ENCODE measurements around the gene PAX2. TPM values are rescaled to one million over a fixed set of nuclear protein-coding genes. Genes with fewer than 3 reads are reported as not detected.

The PAX2 gene
- polyA plus RNA-seq, 5 donors: 0.15 to 0.64 TPM; not detected in 3

DNA sequence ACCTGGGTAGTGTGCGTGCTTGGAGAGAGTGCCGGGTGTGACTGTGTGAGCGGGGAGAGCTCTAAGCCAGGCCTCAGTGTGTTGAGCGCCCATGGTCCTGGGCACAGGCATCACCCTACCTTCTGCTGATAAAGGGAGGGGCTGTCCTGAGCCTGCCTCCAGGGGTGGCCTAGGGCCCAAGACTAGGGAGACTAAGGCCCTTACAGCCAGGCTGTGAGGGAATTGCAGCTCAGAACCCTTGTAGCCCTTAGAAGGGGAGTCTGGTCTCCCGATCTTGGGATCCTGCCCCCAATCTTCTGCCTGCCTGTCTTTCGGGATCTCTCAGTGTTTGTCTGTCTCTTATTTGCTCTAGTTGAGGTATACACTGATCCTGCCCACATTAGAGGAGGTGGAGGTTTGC, 41.2 kb downstream of the PAX2 start:
- no peak for DNase-seq

DNA sequence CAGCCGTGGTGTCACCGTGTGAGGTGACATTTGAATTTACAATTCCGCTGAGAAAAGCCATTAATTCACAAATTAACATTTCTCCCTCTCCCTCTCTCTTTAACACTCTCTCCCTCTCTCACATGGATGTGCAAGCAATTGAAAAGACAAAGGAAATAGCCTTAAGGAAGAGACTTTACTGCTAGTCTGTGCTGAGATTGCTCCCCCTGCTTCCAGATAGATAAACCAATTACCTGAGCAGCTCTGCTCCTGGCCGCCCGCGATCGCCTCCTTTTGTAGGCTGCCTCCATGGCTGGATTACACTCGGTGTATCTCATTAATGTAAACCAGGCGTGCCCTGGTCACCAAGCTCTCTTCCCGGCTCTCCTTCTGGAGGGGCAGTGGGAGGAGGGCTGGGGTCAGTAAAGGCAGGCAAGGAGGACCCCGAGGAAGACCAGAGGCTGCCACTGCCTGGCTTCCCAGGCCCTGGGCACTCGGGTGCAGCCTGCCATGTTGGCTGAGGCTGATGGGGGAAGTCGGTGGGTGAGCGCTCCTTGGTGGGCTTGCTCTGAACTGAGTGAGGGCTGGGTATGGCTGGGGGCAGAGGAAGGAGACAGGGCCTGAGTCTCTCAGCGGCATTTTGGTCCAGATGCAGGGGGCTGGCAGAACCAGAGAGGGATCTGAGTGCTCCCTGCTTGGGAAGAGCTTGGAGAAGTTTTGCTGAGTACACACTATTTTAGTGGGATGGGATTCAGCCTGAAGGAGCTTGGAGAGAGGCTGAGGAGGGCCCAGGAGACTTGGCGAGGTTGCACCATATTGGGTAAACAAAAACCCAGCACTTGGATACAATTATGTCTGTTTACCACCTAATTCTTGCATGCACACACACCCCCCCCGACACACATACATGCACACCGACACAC, 42.9 kb downstream of the PAX2 start:
- no peak for DNase-seq

DNA sequence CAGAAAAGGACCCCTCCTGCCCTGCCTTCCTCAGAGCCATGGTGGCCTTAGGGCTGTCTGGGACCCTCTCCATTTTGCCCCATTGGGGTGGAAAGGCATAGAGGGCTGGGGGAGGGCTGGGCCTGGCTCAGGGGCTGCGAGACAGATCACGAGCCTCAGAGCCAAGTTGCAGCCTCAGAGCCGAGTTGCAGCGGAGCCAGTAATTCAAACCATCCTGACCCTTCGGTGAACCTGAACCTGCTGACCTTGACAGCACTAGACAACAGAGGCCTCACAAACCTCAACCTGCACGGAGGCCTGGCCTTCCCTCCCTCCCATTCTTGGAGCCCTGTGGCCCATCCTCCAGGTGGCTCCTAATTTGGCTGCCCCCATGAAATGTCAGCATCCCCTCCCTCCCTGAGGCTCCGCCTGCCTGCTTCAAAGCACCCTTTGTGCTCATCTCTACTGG, 45.4 kb downstream of the PAX2 start:
- no peak for DNase-seq

DNA sequence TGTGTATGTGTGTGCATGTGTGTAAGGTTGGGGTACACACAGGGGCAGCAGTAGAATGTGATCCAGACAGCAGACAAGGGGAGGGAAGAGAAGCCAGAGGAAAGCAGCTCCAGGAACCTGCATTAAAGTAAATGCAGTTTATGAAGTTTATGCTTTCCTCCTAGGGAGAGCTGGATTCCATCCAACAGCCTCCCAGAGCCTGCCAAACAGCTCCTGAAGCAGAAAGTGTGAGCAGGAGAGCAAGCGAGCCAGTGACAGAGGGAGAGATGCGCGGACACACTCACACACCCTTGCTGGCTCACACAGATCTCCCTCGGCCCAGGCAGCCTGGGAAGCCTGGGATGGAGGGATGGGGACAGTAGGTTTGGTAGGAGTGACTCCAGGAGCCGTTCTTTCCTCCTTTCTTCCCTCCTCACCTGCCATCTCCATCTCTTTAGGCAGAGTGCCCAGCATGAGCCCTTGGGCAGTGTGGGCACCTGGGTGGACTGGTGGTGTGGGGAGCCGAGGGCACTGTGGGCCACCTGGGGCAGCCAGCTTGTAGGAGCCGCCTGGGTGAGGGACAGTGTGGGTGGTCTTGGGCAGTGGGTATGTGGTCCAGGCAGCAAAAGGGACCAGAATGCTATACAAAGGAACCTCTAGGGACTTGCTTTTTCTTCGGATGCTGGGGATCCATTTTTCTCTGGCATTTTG, 46.1 kb downstream of the PAX2 start:
- no peak for DNase-seq

DNA sequence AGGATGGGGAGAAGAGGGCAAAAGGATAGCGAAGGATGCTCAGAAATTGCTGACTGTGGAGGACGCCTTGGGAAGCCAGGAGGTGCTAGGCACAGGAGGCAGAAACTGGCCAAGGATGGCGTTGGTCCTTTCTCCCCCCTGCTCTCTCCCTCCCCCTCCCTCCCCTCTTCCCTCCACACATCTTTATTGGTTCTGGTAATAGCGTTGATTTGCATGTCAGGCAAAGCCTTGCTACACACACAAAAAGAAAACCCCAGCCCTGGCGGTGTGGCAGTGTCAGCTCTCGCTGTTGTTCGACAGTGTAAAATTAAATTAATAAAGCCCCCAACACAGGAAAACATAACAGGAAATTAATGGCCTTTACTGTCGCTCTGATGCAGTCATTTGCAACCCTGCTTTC, 47.2 kb downstream of the PAX2 start:
- no peak for DNase-seq

DNA sequence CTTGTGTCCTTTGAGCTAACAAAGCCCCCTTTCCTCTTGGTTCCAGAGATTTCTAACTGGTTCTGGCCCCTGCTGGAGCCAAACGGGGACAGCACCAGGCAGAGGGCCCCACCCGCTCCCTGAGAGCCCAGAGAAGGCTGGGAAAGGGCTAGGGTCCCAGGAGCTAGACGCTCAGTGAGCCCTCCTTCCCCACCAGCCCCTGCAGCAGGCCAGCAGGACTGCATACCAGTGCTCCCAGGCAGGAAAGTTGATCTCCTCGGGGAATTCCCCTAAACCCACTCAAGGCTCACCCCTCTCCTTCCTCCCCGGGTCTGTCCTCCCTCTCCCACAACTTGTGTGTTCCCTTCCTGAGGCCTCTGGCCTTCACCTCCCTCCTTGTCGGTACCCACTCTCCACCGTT, 47.7 kb downstream of the PAX2 start:
- no peak for DNase-seq

DNA sequence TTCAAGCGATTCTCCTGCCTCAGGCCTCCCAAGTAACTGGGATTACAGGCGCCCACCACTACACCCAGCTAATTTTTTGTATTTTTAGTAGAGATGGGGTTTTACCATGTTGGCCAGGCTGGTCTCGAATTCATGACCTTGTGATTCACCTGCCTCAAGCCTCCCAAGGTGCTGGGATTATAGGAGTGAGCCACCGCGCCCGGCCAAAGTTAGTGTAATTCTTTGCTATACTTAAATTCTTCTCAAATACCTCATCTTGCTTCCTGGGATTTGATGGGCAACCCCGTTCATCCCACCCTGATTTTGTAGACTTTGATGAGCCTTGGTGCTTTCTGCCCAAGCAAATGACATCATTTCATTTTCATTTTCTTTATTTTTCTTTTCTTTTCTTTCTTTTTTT, 54.5 kb downstream of the PAX2 start:
- no peak for DNase-seq

DNA sequence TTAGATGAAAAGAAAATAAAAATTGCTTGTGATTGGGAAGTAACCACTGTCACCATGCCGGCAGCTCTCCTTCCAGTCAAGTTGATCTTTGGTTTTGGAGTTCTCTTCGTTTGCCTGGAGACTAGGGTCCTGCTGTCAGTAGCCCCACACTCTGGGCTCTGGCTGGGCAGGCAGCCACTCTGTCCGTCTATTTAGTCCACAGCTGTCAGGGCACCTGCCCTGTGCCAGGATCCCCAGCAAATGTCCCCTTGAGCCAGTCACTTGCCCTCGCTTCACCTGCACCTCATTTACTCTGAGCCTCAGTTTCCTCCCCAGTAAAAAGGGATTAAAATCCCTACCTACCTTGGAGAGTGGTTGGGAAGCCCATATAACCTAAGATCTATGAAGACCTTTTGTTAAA, 55.5 kb downstream of the PAX2 start:
- DNase-seq: no peak

DNA sequence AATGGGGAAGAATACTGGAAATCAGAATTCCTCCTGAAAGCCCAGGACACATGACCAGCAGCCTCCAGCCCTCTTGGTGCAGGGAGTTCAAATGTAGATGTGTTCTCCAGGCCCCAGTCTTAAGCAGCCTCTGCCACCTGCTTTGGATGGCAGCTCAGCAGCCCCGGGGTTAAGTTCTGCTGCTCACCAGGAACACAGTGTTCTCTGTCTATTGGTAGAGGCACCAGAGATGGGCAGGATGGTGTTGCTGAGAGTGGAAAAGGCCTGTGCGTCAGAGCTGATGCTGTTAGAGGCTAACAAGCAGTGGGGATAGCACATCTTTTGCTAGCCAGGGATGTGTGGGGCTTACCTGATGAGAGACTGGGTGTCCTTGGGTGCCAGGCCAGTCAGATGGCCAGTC, 56.8 kb downstream of the PAX2 start:
- no peak for DNase-seq

DNA sequence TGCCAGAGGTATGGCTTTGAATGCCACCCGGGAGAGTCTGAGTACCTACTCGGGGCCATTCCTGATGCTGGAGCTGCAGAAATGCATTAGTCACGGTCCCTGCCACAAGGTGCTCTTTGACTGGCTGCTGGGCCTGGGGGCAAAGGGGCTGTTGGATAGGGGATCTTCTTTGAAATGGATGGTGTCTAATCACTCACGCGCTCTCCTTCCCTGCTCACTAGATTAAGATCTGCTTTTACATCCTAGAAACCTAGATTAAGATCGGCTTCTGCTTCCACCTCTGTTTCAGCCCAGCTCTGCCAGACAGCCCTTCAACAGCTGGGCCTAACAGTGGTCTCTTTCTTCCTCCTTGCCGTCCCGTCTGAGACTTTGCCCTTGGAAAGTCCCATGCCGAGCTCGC, 57.2 kb downstream of the PAX2 start:
- no peak for DNase-seq

DNA sequence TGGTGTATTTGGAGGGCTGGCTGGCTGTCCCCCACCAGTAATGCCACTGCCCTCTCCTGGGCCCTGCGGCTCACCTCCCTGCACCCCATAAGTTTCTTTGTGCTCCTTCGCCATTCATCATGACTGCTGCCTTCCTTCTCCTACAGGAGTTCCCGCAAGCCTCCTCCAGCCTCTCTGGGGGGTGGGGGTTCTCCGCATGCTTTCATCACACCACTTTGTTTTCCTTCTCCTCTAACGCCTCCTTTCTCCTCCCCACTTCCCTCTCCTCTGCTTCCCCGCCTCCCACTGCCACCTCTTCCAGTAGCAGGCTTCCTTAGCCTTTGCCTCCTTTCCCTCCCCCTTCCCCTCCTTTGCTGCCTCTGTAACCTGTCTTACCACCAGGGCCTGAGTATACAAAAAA, 58.1 kb downstream of the PAX2 start:
- no peak for DNase-seq

DNA sequence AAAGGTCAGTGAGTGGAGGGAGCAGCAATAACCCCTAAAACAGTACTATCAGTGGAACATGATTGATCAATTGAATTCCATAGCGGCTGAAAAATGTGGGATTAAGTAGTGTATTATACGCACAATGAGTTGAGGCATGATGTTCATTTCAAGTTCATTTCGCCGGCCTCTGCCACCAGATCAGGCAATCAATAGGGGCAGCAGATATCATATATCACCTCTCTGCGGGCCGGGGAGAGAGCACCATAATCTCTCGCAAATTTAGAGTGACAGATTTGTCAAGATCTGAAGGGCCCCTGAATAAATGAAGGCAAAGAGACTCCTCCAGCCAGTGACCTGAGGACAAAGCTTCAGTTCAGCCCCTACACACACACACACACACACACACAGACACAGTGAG, 58.5 kb downstream of the PAX2 start:
- no peak for DNase-seq

DNA sequence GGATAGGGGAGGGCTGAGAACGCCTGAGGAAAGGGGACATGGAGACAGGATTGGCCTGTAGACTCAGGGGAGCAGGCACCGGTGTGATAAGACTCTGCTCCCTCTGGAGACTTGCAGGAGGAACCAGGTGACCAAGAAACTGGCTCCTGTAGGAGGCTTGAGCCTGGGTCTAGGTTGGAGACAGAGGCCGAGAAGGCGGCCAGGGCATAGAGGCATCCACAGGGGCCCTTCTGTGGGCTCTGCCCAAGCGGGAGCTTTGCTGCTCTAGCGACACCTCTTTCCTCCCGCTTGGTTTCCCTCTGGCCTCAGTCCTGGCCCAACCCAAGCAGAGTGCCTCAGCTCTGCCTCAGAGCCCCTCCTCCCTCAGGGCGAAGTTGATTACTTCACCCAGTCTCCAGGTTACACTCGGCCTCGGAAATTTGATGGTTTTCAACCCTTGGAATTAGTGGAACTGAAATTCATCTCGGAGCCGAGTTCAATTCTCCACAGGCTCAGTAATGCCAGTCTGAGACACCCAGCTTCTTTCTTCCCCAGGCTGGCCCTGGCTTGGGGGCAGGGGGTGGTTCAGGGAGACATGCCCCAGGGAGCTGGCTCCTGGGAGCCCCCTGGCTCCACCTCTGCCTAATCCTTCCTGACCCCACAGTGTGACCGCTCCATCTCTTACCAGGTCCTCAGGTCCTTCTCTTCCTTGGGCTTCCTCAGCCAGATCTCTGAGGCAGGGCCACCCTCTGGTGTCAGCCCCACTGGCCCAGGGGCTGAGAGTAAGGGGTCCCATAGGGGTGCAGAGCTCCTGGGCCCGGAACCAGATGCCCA, 60.4 kb downstream of the PAX2 start:
- DNase-seq: no peak

DNA sequence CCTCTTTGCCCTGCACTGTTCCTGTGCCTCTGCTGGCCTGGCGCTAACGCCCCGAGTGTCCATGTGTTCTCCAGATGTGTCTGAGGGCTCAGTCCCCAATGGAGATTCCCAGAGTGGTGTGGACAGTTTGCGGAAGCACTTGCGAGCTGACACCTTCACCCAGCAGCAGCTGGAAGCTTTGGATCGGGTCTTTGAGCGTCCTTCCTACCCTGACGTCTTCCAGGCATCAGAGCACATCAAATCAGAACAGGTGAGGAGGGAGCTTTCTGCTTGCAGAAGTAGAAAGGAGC, 60.9 kb downstream of the PAX2 start:
- DNase-seq: no peak

DNA sequence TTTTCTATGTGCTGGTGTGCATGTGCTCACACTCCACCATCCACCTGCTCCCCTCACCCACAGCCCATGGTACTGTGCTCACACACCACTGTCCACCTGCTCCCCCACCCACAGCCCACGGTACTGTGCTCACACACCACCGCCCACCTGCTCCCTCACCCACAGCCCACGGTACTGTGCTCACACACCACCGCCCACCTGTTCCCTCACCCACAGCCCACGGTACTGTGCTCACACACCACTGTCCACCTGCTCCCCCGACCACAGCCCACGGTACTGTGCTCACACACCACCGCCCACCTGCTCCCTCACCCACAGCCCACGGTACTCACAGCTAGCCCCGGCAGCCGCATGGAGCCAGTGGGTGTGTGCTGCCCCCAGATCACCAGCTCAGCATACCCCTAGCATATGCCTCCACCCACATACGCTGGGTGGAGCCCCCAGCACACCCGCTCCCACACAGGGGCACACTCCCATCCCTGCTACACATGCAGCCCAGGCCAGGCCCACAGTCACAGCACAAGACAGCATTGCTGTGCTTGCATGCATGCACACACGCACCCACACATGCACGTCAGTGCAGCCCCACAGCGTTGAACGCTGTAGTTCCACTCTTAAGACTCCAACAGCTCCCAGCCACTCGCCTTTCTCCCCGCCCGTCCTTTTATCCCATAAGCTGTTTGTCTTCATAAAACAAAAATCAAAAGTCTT, 62.0 kb downstream of the PAX2 start:
- DNase-seq: no peak

DNA sequence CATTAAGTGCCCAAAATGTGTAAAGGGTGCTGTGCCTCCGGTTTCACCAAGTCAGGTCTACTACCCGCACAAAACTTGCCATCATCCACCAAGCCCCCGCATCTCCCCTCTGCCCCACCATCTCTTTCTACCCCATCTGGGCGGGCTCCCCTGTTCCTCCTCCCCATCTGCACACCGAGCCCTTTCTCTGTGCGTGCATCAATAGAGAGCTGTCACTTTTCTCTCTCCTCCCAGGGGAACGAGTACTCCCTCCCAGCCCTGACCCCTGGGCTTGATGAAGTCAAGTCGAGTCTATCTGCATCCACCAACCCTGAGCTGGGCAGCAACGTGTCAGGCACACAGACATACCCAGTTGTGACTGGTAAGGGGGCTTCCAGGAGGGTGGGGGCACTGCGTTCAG, 63.5 kb downstream of the PAX2 start:
- no peak for DNase-seq

DNA sequence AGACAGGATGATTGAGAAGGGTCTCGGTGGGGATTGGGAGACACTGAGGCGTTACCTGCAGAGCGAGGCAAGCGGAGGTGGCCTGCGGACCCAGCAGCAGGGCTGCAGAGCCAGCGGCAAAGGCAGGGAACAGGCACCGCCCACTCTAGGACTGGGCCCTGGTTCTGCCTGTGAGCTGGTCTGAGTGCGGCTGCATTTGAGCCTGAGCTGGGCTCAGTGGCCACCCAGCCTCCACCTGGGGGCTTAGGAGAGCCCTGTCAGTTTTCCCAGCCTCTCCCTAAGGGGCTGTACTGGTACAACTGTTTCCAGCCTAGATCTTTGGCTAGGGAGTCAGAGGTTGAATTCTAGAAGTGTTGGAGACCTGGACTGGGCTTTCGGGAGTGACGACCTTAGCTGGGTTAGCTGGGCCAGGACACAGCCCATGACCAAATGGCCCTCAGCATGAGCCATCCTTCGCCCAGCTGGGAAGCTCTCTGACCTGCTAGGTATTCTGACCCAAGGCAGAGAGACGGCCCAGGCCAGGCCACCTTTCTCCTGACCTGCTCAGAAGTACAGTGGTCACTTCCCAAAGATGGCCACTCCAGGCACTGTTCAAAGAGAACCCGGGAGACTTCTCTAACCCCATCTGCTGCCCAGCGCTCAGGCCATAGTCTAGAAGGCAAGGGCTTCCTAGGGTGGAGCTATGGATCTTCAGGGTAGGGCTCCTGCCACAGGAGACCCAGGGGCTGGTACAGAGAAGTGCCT, 64.9 kb downstream of the PAX2 start:
- DNase-seq: no peak

DNA sequence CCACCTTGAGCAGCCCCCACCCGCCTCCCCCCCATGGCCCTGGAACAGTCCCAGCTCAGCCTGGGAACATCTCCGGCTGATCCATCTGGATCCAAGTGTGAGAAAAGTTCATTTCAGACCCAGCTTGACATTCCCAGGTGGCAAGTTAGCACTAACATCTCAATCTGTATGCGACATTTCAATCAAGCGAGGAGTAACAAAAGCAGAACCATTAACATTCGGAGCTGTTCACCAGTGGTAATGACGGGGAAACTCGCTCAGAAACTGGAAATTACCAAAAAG, 65.4 kb downstream of the PAX2 start:
- no peak for DNase-seq

DNA sequence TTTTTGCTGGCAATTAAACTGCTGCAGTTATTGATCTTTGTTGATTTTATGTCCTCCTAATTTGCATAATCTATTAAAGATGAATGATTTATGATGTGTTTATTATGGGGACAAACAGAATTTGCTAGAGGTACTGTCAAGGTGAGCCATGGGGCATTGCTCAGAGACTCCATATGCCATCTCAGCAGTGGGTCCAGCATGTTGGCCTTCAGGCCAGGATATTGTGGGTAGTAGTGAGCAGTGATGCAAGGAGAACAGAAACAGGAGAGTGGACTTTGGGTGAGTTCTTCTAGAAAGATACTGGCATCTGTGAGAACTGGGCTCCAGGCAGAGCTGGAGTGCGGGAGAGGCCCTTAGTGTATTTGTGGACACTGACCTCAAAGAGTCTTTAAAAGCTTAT, 65.9 kb downstream of the PAX2 start:
- no peak for DNase-seq

DNA sequence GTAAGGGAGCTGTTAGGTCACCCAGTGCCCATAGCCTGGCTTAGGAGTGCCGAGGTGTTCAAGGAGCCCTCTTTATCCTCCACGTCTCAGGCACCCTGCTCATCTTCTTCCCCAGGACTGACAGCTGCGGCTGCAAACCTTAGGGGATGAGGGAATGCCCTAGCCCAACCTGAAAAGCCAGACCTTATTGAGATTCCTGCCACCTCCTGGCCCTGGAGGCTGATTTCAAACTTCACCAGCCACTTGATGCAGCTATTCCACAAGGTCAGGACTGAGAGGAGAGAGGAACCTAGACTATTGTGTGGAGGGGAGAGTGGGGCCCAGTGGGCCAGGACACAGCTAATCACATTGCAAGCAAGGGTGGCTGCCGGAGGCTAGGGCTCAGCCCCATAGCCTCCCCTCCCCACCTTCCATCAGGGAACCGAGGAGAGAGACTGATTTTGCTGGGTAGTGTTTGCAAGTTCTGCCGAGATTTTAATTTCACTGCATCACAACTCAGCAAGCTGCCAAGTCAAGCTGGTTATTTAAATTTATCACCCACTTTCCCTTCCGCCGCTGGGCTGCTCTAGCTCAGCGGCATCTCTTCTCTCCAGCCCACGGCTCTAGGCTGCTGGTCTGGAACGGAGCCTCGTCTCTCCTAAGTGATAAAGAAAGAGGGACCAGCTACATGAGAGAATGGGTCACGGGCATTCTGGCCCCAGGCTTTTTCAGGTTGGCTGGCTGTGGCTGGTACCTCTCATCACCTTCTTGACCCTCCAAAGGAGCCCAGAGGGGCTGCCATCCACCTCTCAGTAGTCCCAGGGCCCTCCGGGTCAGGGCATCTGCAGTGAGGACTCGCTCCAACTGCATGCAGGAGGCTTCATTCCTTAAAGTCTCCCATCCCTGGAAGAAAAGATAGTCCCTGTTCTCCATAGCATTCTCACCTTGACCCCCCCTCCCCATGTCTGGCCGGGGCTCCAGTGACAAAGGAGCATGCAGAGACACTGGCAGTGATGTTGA, 66.7 kb downstream of the PAX2 start:
- DNase-seq: no peak
